ENCODE measurements around the gene BBS9.

The BBS9 gene

GRCh38 chr7:33452805-33453502 lies 323.6 kb downstream of the BBS9 start:
- no peak overlapping the region for H3K27ac ChIP-seq (ENCODE audit: low read depth, low read length)
- peaks cover 0 to 9% (median 0%) of the 10 kb centered on the region in 5 donors for H3K4me1 ChIP-seq (ENCODE audit: control insufficient read depth in 5 of 5, insufficient read depth in 5 of 5, low read length in 5 of 5)
- no peaks in the 10 kb centered on the region for H3K27me3 ChIP-seq (ENCODE audit: control insufficient read depth in 5 of 5, insufficient read depth in 4 of 5, low read length in 5 of 5)
- no peak overlapping the region for H3K9ac ChIP-seq (ENCODE audit: low read length in 5 of 5)
- no peaks in the 10 kb centered on the region for H3K9me3 ChIP-seq (ENCODE audit: control insufficient read depth in 5 of 5, low read length in 5 of 5)
- peaks cover 0 to 2% (median 0%) of the 10 kb centered on the region in 5 donors for H3K36me3 ChIP-seq (ENCODE audit: control insufficient read depth in 5 of 5, insufficient read depth in 5 of 5, low read length in 5 of 5)
- no peak overlapping the region for H3K4me3 ChIP-seq (ENCODE audit: low read depth in 1 of 5, low read length in 5 of 5)

GRCh38 chr7:33457039-33457438 lies 327.7 kb downstream of the BBS9 start:
- Histone ChIP-seq H3K27ac (ENCODE audit: low read depth, low read length) (no peak overlapping the region), H3K27me3 (ENCODE audit: control insufficient read depth in 5 of 5, insufficient read depth in 4 of 5, low read length in 5 of 5) (no peaks in the 10 kb centered on the region), H3K9ac (ENCODE audit: low read length in 5 of 5) (no peak overlapping the region), H3K4me1 (ENCODE audit: control insufficient read depth in 5 of 5, insufficient read depth in 5 of 5, low read length in 5 of 5) (peaks cover 0 to 3% (median 0%) of the 10 kb centered on the region in 5 donors), H3K4me3 (ENCODE audit: low read depth in 1 of 5, low read length in 5 of 5) (no peak overlapping the region), H3K9me3 (ENCODE audit: control insufficient read depth in 5 of 5, low read length in 5 of 5) (no peaks in the 10 kb centered on the region), H3K36me3 (ENCODE audit: control insufficient read depth in 5 of 5, insufficient read depth in 5 of 5, low read length in 5 of 5) (peaks cover 0 to 2% (median 0%) of the 10 kb centered on the region in 5 donors)

- no peaks in the 10 kb centered on the region for H3K27me3 ChIP-seq (ENCODE audit: control insufficient read depth in 5 of 5, insufficient read depth in 4 of 5, low read length in 5 of 5)
- H3K4me1 ChIP-seq (ENCODE audit: control insufficient read depth in 5 of 5, insufficient read depth in 5 of 5, low read length in 5 of 5) = peaks cover 0 to 3% (median 0%) of the 10 kb centered on the region in 5 donors
- no peaks in the 10 kb centered on the region for H3K9me3 ChIP-seq (ENCODE audit: control insufficient read depth in 5 of 5, low read length in 5 of 5)
- no peaks in the 10 kb centered on the region for H3K36me3 ChIP-seq (ENCODE audit: control insufficient read depth in 5 of 5, insufficient read depth in 5 of 5, low read length in 5 of 5)
- H3K4me3 ChIP-seq (ENCODE audit: low read depth in 1 of 5, low read length in 5 of 5) = no peak overlapping the region
- no peak overlapping the region for H3K9ac ChIP-seq (ENCODE audit: low read length in 5 of 5)
- no peak overlapping the region for H3K27ac ChIP-seq (ENCODE audit: low read depth, low read length)
These were observed 329.2 kb downstream of the BBS9 start for GRCh38 chr7:33458581-33458980.

- no peak overlapping the region for H3K27ac ChIP-seq (ENCODE audit: low read depth, low read length)
- H3K9ac ChIP-seq (ENCODE audit: low read length in 5 of 5) = no peak overlapping the region
- H3K36me3 ChIP-seq (ENCODE audit: control insufficient read depth in 5 of 5, insufficient read depth in 5 of 5, low read length in 5 of 5) = no peaks in the 10 kb centered on the region
- H3K27me3 ChIP-seq (ENCODE audit: control insufficient read depth in 5 of 5, insufficient read depth in 4 of 5, low read length in 5 of 5) = no peaks in the 10 kb centered on the region
- no peak overlapping the region for H3K4me3 ChIP-seq (ENCODE audit: low read depth in 1 of 5, low read length in 5 of 5)
- H3K4me1 ChIP-seq (ENCODE audit: control insufficient read depth in 5 of 5, insufficient read depth in 5 of 5, low read length in 5 of 5) = peaks cover 0 to 3% (median 0%) of the 10 kb centered on the region in 5 donors
- H3K9me3 ChIP-seq (ENCODE audit: control insufficient read depth in 5 of 5, low read length in 5 of 5) = no peaks in the 10 kb centered on the region
These were observed 330.0 kb downstream of the BBS9 start for GRCh38 chr7:33459340-33459751.

- no peak overlapping the region for H3K27ac ChIP-seq (ENCODE audit: low read depth, low read length)
- peaks cover 0 to 3% (median 0%) of the 10 kb centered on the region in 5 donors for H3K4me1 ChIP-seq (ENCODE audit: control insufficient read depth in 5 of 5, insufficient read depth in 5 of 5, low read length in 5 of 5)
- no peaks in the 10 kb centered on the region for H3K36me3 ChIP-seq (ENCODE audit: control insufficient read depth in 5 of 5, insufficient read depth in 5 of 5, low read length in 5 of 5)
- H3K27me3 ChIP-seq (ENCODE audit: control insufficient read depth in 5 of 5, insufficient read depth in 4 of 5, low read length in 5 of 5) = no peaks in the 10 kb centered on the region
- H3K9ac ChIP-seq (ENCODE audit: low read length in 5 of 5) = no peak overlapping the region
- H3K9me3 ChIP-seq (ENCODE audit: control insufficient read depth in 5 of 5, low read length in 5 of 5) = no peaks in the 10 kb centered on the region
- no peak overlapping the region for H3K4me3 ChIP-seq (ENCODE audit: low read depth in 1 of 5, low read length in 5 of 5)
These were observed 333.8 kb downstream of the BBS9 start for GRCh38 chr7:33463131-33463530.

GRCh38 chr7:33466203-33466602 lies 336.8 kb downstream of the BBS9 start:
- Histone ChIP-seq H3K9me3 (ENCODE audit: control insufficient read depth in 5 of 5, low read length in 5 of 5) (no peaks in the 10 kb centered on the region), H3K4me1 (ENCODE audit: control insufficient read depth in 5 of 5, insufficient read depth in 5 of 5, low read length in 5 of 5) (peaks cover 0 to under 1% (median 0%) of the 10 kb centered on the region in 5 donors), H3K27ac (ENCODE audit: low read depth, low read length) (no peak overlapping the region), H3K9ac (ENCODE audit: low read length in 5 of 5) (no peak overlapping the region), H3K4me3 (ENCODE audit: low read depth in 1 of 5, low read length in 5 of 5) (no peak overlapping the region), H3K36me3 (ENCODE audit: control insufficient read depth in 5 of 5, insufficient read depth in 5 of 5, low read length in 5 of 5) (no peaks in the 10 kb centered on the region), H3K27me3 (ENCODE audit: control insufficient read depth in 5 of 5, insufficient read depth in 4 of 5, low read length in 5 of 5) (no peaks in the 10 kb centered on the region)

- Histone ChIP-seq H3K9ac (ENCODE audit: low read length in 5 of 5) (no peak overlapping the region), H3K36me3 (ENCODE audit: control insufficient read depth in 5 of 5, insufficient read depth in 5 of 5, low read length in 5 of 5) (no peaks in the 10 kb centered on the region), H3K27ac (ENCODE audit: low read depth, low read length) (peak overlapping the region; percentile 74), H3K4me1 (ENCODE audit: control insufficient read depth in 5 of 5, insufficient read depth in 5 of 5, low read length in 5 of 5) (peaks cover 0 to 17% (median 0%) of the 10 kb centered on the region in 5 donors), H3K4me3 (ENCODE audit: low read depth in 1 of 5, low read length in 5 of 5) (no peak overlapping the region), H3K9me3 (ENCODE audit: control insufficient read depth in 5 of 5, low read length in 5 of 5) (no peaks in the 10 kb centered on the region), H3K27me3 (ENCODE audit: control insufficient read depth in 5 of 5, insufficient read depth in 4 of 5, low read length in 5 of 5) (no peaks in the 10 kb centered on the region)
These were observed 342.4 kb downstream of the BBS9 start for GRCh38 chr7:33471636-33472242.

- H3K36me3 ChIP-seq (ENCODE audit: control insufficient read depth in 5 of 5, insufficient read depth in 5 of 5, low read length in 5 of 5) = no peaks in the 10 kb centered on the region
- peak overlapping the region; percentile 74 for H3K27ac ChIP-seq (ENCODE audit: low read depth, low read length)
- no peak overlapping the region for H3K4me3 ChIP-seq (ENCODE audit: low read depth in 1 of 5, low read length in 5 of 5)
- peaks cover 0 to 17% (median 0%) of the 10 kb centered on the region in 5 donors for H3K4me1 ChIP-seq (ENCODE audit: control insufficient read depth in 5 of 5, insufficient read depth in 5 of 5, low read length in 5 of 5)
- no peak overlapping the region for H3K9ac ChIP-seq (ENCODE audit: low read length in 5 of 5)
- H3K27me3 ChIP-seq (ENCODE audit: control insufficient read depth in 5 of 5, insufficient read depth in 4 of 5, low read length in 5 of 5) = no peaks in the 10 kb centered on the region
- H3K9me3 ChIP-seq (ENCODE audit: control insufficient read depth in 5 of 5, low read length in 5 of 5) = no peaks in the 10 kb centered on the region
These were observed 343.1 kb downstream of the BBS9 start for GRCh38 chr7:33472348-33473025.

- no peak overlapping the region for H3K27ac ChIP-seq (ENCODE audit: low read depth, low read length)
- H3K27me3 ChIP-seq (ENCODE audit: control insufficient read depth in 5 of 5, insufficient read depth in 4 of 5, low read length in 5 of 5) = no peaks in the 10 kb centered on the region
- H3K9me3 ChIP-seq (ENCODE audit: control insufficient read depth in 5 of 5, low read length in 5 of 5) = peaks cover 0 to 16% (median 3%) of the 10 kb centered on the region in 5 donors
- peaks cover 0 to 4% (median 0%) of the 10 kb centered on the region in 5 donors for H3K36me3 ChIP-seq (ENCODE audit: control insufficient read depth in 5 of 5, insufficient read depth in 5 of 5, low read length in 5 of 5)
- H3K4me1 ChIP-seq (ENCODE audit: control insufficient read depth in 5 of 5, insufficient read depth in 5 of 5, low read length in 5 of 5) = peaks cover 0 to 3% (median 0%) of the 10 kb centered on the region in 5 donors
- H3K4me3 ChIP-seq (ENCODE audit: low read depth in 1 of 5, low read length in 5 of 5) = no peak overlapping the region
- no peak overlapping the region for H3K9ac ChIP-seq (ENCODE audit: low read length in 5 of 5)
These were observed 348.5 kb downstream of the BBS9 start for GRCh38 chr7:33477719-33478480.
